Cardiac muscle cell (in vitro differentiated cells and primary cell): Measurements from ENCODE around the gene COMMD1. TPM values are rescaled to one million over a fixed set of nuclear protein-coding genes. Genes with fewer than 3 reads are reported as not detected.
"Not testable (repeated sequence)": the region's sequence is repeated elsewhere in the genome, so short reads cannot be mapped to it uniquely, and the experiment has no call there.

Experiments used
- DNase-seq, 2 donors: peaks; one replicate each; pipeline versions ENCODE4 v3.0.0 to v3.0.0-alpha.2; 2010 to 2017; ENCODE audit warnings: low read depth in 1 of 2, low spot score in 1 of 2
- H3K27ac ChIP-seq: fragments of 200-600 bp; sonication (generic); 2 replicates; pipeline ENCODE4 v1.5.1; 2016
- H3K27me3 ChIP-seq: fragments of 200-600 bp; sonication (generic); 2 replicates; pipeline ENCODE4 v1.6.0; 2016; ENCODE audit warnings: control low read depth
- H3K36me3 ChIP-seq: fragments of 200-600 bp; sonication (generic); 2 replicates; pipeline ENCODE4 v1.5.1; 2016; ENCODE audit warnings: control low read depth
- H3K4me1 ChIP-seq: fragments of 200-600 bp; sonication (generic); 2 replicates; pipeline ENCODE4 v1.8.1; 2017; ENCODE audit warnings: low read depth, mild to moderate bottlenecking, mixed run types
- H3K4me3 ChIP-seq: fragments of 200-600 bp; sonication (generic); 2 replicates; pipeline ENCODE4 v1.5.1; 2016; ENCODE audit warnings: mild to moderate bottlenecking
- H3K9me3 ChIP-seq: fragments of 200-600 bp; sonication (generic); 2 replicates; pipeline ENCODE4 v1.5.1; 2017; ENCODE audit warnings: low read depth, mild to moderate bottlenecking, control low read depth
- polyA plus RNA-seq: library from polyadenylated mRNA; unstranded; fragments of >200 nt; fragmentation: Nextera tagmentation; extraction: Ambion mirVana; gene quantifications from 2 replicates; pipeline ENCODE4 v1.2.1, GENCODE V29; 2016
- total RNA-seq: library from RNA; depleted of rRNA; stranded (reverse); fragments of >200 nt; gene quantifications from 2 replicates; pipeline ENCODE4 v1.2.3, GENCODE V29; 2016
- TF ChIP-seq, protein P1 (sequence below): IDR thresholded peaks from 2 replicates; pipeline ENCODE4 v1.5.1; 2012; ENCODE audit warnings: low read depth, mild to moderate bottlenecking, low read length

COMMD1 gene
- total and polyA plus RNA-seq, 2 experiments from 2014 or later, result 36.1 to 94.0 TPM

DNA sequence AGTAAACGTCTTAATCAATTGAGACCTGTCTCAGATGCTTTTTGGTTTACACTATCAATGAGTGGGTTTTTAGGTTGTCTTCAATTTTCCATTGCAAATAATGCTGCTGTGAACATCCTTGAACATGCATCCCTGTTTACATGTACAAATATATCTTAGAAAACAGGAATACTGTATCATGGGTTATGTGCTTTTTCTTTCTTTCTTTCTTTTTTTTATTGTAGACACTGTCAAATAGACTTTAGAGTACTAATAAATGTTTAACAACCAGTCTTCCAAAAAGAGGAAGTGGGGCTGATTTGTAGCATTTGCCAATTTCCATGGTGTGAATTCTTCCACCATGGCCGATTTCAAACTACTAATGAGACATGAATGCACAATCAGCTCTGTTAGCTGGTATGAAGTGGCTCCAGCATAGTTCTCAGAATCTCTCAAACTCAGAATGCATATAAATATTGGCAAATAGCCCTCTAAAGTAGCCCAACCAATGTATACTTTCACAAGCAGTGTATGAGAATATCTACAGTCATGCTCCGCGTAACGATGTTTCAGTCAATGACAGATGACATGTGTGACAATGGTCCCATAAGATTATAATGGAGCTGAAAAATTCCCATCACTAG is 240.1 kb downstream of the COMMD1 start:
- TF ChIP-seq, protein P1, sequence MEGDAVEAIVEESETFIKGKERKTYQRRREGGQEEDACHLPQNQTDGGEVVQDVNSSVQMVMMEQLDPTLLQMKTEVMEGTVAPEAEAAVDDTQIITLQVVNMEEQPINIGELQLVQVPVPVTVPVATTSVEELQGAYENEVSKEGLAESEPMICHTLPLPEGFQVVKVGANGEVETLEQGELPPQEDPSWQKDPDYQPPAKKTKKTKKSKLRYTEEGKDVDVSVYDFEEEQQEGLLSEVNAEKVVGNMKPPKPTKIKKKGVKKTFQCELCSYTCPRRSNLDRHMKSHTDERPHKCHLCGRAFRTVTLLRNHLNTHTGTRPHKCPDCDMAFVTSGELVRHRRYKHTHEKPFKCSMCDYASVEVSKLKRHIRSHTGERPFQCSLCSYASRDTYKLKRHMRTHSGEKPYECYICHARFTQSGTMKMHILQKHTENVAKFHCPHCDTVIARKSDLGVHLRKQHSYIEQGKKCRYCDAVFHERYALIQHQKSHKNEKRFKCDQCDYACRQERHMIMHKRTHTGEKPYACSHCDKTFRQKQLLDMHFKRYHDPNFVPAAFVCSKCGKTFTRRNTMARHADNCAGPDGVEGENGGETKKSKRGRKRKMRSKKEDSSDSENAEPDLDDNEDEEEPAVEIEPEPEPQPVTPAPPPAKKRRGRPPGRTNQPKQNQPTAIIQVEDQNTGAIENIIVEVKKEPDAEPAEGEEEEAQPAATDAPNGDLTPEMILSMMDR, result no peak
- H3K36me3 ChIP-seq, result no peaks in the 10 kb centered on the region
- H3K9me3 ChIP-seq, result no peaks in the 10 kb centered on the region
- no peak overlapping the region for H3K27ac ChIP-seq
- no peak for DNase-seq
- peaks cover 4% of the 10 kb centered on the region for H3K4me1 ChIP-seq
- H3K27me3 ChIP-seq, result no peaks in the 10 kb centered on the region
- no peak overlapping the region for H3K4me3 ChIP-seq

DNA sequence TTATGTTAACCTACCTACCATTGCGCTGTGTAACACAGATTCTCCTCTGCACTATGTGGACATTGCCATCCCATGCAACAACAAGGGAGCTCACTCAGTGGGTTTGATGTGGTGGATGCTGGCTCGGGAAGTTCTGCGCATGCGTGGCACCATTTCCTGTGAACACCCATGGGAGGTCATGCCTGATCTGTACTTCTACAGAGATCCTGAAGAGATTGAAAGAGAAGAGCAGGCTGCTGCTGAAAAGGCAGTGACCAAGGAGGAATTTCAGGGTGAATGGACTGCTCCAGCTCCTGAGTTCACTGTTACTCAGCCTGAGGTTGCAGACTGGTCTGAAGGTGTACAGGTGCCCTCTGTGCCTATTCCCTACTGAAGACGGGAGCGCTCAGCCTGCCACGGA is 241.3 kb downstream of the COMMD1 start:
- not testable (repeated sequence) for H3K9me3 ChIP-seq, H3K36me3 ChIP-seq, H3K4me3 ChIP-seq, DNase-seq, H3K27me3 ChIP-seq, H3K27ac ChIP-seq
- H3K4me1 ChIP-seq, result peaks cover 14% of the 10 kb centered on the region

DNA sequence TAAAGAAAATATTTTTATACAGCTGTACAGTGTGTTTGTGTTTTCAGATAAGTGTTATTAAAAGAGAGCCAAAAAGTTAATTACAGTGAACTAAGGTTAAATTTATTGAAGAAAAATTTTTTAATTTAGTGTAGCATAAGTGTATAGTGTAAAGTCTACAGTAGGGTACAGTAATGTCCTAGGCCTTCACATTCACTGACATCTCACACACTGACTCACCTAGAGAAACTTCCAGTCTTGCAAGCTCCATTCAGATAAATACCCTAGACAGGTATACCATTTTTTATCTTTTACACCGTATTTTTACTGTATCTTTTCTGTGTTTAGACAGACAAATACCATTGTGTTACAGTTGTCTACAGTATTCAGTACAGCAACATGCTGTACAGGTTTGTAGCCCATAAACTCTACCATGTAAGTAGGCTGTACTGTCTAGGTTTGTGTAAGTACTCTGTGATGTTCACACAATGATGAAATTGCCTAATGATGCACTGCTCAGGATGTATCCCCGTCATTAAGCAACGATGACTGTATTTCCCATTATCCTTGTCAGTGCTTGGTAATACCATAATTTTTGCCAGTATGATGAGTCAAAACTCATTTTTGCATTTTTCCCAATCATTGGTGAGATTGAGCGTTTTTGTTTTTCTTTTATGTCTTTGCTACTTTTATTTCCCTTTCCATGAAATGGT is 242.3 kb downstream of the COMMD1 start:
- H3K4me1 ChIP-seq, result peaks cover 14% of the 10 kb centered on the region
- no peaks in the 10 kb centered on the region for H3K36me3 ChIP-seq
- TF ChIP-seq, protein P1, result no peak
- DNase-seq, result peak in 1 of 2 donors; percentile 85
- no peaks in the 10 kb centered on the region for H3K27me3 ChIP-seq
- no peaks in the 10 kb centered on the region for H3K9me3 ChIP-seq
- H3K27ac ChIP-seq, result no peak overlapping the region
- H3K4me3 ChIP-seq, result no peak overlapping the region

DNA sequence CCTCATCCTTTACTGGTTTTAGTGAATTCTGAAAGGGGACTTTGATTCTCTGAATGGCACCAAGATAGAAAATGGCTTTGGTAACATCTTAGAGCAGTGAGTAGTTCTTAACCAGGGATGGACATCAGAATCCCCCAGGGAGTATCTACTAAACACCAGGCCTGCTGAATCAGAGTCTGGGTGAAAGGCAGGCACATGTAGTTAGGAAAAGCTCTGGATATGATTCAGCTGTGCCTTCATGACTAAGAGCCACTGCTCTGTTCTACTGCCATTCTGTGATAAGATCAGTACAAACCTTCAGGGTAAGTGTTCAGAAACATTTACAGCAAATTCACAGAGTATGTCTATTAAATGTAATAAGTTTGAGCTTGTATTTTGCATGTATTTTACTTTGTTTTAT is 244.2 kb downstream of the COMMD1 start:
- peak in 1 of 2 donors; percentile 95 for DNase-seq
- Histone ChIP-seq H3K36me3 (no peaks in the 10 kb centered on the region), H3K4me3 (no peak overlapping the region), H3K9me3 (no peaks in the 10 kb centered on the region), H3K4me1 (peaks cover 14% of the 10 kb centered on the region), H3K27ac (peak overlapping the region; percentile 9), H3K27me3 (no peaks in the 10 kb centered on the region)
- TF ChIP-seq, protein P1, result no peak

DNA sequence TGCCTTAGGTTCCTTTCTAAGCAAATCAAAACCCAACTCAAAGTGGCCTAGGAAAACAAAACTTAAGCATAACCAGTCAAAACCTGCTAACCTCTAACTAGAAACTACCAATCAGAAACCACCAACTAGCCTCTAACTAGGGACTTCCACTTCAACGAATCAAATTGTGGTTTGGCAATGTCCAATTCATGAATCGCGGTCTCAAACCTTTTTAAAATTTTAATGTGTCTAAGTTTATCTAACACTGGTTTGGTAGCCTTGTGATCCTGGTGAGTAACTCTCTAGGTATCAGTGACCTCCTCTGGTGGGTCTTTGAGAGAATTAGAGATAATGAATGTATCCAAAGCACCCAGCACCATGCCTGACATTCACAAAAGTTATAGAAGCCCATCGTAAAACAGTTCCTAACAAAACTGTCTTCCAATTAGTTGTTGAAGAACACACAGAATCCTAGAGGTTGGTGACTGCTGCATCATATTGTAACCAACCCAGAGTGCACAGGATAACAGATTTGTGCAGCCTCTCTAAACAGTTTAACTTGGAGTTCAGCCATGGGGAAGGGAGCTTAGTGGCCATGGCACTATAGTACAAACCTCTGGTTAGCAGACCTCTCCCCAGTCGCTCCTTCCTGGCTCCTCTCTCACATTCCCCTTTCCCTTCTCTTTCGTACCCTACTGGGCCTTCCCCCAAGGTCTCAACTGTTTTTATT is 245.3 kb downstream of the COMMD1 start:
- Histone ChIP-seq H3K36me3 (no peaks in the 10 kb centered on the region), H3K27me3 (no peaks in the 10 kb centered on the region), H3K4me1 (peaks cover 14% of the 10 kb centered on the region), H3K4me3 (no peak overlapping the region), H3K27ac (peak overlapping the region; percentile 59), H3K9me3 (no peaks in the 10 kb centered on the region)
- DNase-seq, result peak in 1 of 2 donors; percentile 20
- TF ChIP-seq, protein P1, result no peak

DNA sequence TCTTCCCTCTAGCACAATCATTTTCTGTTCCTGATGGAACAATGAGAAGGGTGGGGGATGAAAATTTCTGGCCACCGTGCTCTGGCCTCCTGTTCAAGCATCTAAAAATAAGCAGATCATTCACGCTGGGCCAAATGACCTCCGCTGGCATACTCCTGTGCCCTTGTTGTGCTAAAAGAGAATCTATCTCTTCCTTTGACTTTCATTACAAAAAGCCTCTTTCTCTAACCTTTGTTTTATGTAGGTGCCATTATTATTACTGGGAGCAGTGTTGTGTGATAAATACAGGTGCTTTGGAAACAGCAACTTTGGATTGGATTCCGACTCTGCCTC is 245.8 kb downstream of the COMMD1 start:
- Histone ChIP-seq H3K27me3 (no peaks in the 10 kb centered on the region), H3K27ac (peak overlapping the region; percentile 59), H3K36me3 (no peaks in the 10 kb centered on the region), H3K4me1 (peaks cover 14% of the 10 kb centered on the region), H3K4me3 (no peak overlapping the region), H3K9me3 (no peaks in the 10 kb centered on the region)
- peak in 1 of 2 donors; percentile 20 for DNase-seq
- TF ChIP-seq, protein P1, result no peak
